SK-N-SH (cell line): Measurements from ENCODE around the gene MB21D2. TPM values are rescaled to one million over a fixed set of nuclear protein-coding genes. Genes with fewer than 3 reads are reported as not detected.
A peak's percentile ranks its signal among the peaks of the same experiment; 100 is the strongest.
"Not testable (repeated sequence)": the region's sequence is repeated elsewhere in the genome, so short reads cannot be mapped to it uniquely, and the experiment has no call there.

ENCODE experiments used
- CTCF ChIA-PET: fragments of 300-600, 350-600 bp; formaldehyde crosslinking; extraction: SDS; loops from one replicate; lab custom pipeline; 2021; lab: Yijun Ruan, JAX
- POLR2A ChIA-PET: fragments of 350-600 bp; sonication (Branson Sonifier 250); formaldehyde crosslinking; extraction: SDS; loops from one replicate; lab custom pipeline; 2020; ENCODE audit warnings: antibody characterized with exemption, inconsistent platforms; lab: Yijun Ruan, JAX
- DNase-seq: peaks from one replicate; pipeline ENCODE4 v3.0.0; 2012
- H2AFZ ChIP-seq: fragments of 200-600 bp; sonication (generic); 2 replicates; pipeline ENCODE4 v1.8.1; 2016; ENCODE audit warnings: antibody characterized with exemption, mild to moderate bottlenecking, low read depth
- H3F3A ChIP-seq: fragments of 200-600 bp; sonication (generic); replicated peaks from 2 replicates; pipeline ENCODE3; 2016; ENCODE audit warnings: antibody characterized with exemption, mild to moderate bottlenecking; ENCODE audit not compliant: insufficient read depth
- H3K27ac ChIP-seq, 2 experiments: fragments of 200-500 bp in 1 of 2; fragments of 200-600 bp in 1 of 2; sonication (Bioruptor generic) in 1 of 2; sonication (generic), shearing (Covaris generic) in 1 of 2; 2 replicates each; pipeline versions ENCODE4 v1.5.1 to v1.6.1; 2014 to 2016; ENCODE audit warnings: low read depth in 2 of 2, inconsistent platforms in 1 of 2, low read length in 1 of 2, mild to moderate bottlenecking in 1 of 2, mixed read lengths in 1 of 2
- H3K27me3 ChIP-seq: fragments of 200-600 bp; sonication (generic), shearing (Covaris generic); 2 replicates; pipeline ENCODE4 v1.6.1; 2016; ENCODE audit warnings: mixed run types; ENCODE audit not compliant: insufficient read depth
- H3K36me3 ChIP-seq, 2 experiments: fragments of 200-500 bp in 1 of 2; fragments of 200-600 bp in 1 of 2; sonication (Bioruptor generic) in 1 of 2; sonication (generic) in 1 of 2; replicated peaks in 1 of 2; 2 replicates each; pipeline versions ENCODE3 to v1.5.1; 2014 to 2016; ENCODE audit warnings: low read length in 1 of 2, mild to moderate bottlenecking in 1 of 2; ENCODE audit not compliant: insufficient read depth in 2 of 2, control insufficient read depth in 1 of 2
- H3K4me1 ChIP-seq, 2 experiments: fragments of 200-500 bp in 1 of 2; fragments of 200-600 bp in 1 of 2; sonication (Bioruptor generic) in 1 of 2; sonication (generic), shearing (Covaris generic) in 1 of 2; 2 replicates each; pipeline versions ENCODE4 v1.5.1 to v1.6.1; 2014 to 2016; ENCODE audit warnings: low read depth in 1 of 2, low read length in 1 of 2, mixed run types in 1 of 2; ENCODE audit not compliant: insufficient read depth in 2 of 2, control insufficient read depth in 1 of 2
- H3K4me2 ChIP-seq: fragments of 200-600 bp; sonication (generic), shearing (Covaris generic); 2 replicates; pipeline ENCODE4 v1.6.1; 2017; ENCODE audit warnings: mixed run types
- H3K4me3 ChIP-seq, 2 experiments: fragments of 200-500 bp in 1 of 2; fragments of 200-600 bp in 1 of 2; sonication (Bioruptor generic) in 1 of 2; sonication (generic), shearing (Covaris generic) in 1 of 2; 2 replicates each; pipeline versions ENCODE4 v1.5.1 to v1.8.1; 2014 to 2016; ENCODE audit warnings: low read depth in 2 of 2, inconsistent platforms in 1 of 2, low read length in 1 of 2, mild to moderate bottlenecking in 1 of 2, mixed read lengths in 1 of 2, moderate library complexity in 1 of 2
- H3K79me2 ChIP-seq: fragments of 200-600 bp; sonication (generic); 2 replicates; pipeline ENCODE4 v1.8.1; 2017; ENCODE audit warnings: mild to moderate bottlenecking; ENCODE audit not compliant: insufficient read depth
- H3K9ac ChIP-seq: fragments of 200-600 bp; sonication (generic); 2 replicates; pipeline ENCODE4 v1.6.1; 2017; ENCODE audit warnings: mixed run types
- H3K9me2 ChIP-seq: fragments of 200-600 bp; sonication (generic); 2 replicates; pipeline ENCODE4 v1.6.1; 2017; ENCODE audit warnings: mixed run types
- H3K9me3 ChIP-seq: fragments of 200-600 bp; sonication (generic); 2 replicates; pipeline ENCODE4 v1.6.1; 2017; ENCODE audit warnings: mixed run types, mild to moderate bottlenecking, moderate library complexity
- H4K20me1 ChIP-seq: fragments of 200-600 bp; sonication (generic); 2 replicates; pipeline ENCODE4 v1.6.1; 2017; ENCODE audit warnings: mild to moderate bottlenecking, mixed run types; ENCODE audit not compliant: insufficient read depth
- CHD2 ChIP-seq: fragments of 150-350 bp; IDR thresholded peaks from 2 replicates; pipeline ENCODE4 v1.6.1; 2018; ENCODE audit warnings: low read length; ENCODE audit not compliant: partially characterized antibody
- ELF1 ChIP-seq: IDR thresholded peaks from 2 replicates; pipeline ENCODE4 v1.4.0; 2012
- EP300 ChIP-seq, 2 experiments: IDR thresholded peaks; 2 replicates each; pipeline versions ENCODE4 v1.4.0 to v1.6.1; 2012; ENCODE audit warnings: borderline replicate concordance in 1 of 2, low read depth in 1 of 2, low read length in 1 of 2
- FOXJ3 ChIP-seq: sonication (generic); formaldehyde crosslinking; IDR thresholded peaks from 2 replicates; pipeline ENCODE4 v1.5.1; 2020; ENCODE audit warnings: mild to moderate bottlenecking, missing genetic modification reagents
- FOXM1 ChIP-seq: IDR thresholded peaks from 2 replicates; pipeline ENCODE4 v1.4.0; 2012; ENCODE audit warnings: low read depth, mild to moderate bottlenecking
- GATA2 ChIP-seq: sonication (generic); formaldehyde crosslinking; IDR thresholded peaks from 2 replicates; pipeline ENCODE4 v1.5.0; 2020; ENCODE audit warnings: mild to moderate bottlenecking, missing genetic modification reagents
- NFIC ChIP-seq: IDR thresholded peaks from 2 replicates; pipeline ENCODE4 v1.4.0; 2012; ENCODE audit warnings: borderline replicate concordance
- NRF1 ChIP-seq: IDR thresholded peaks from 2 replicates; pipeline ENCODE4 v1.6.1; 2012; ENCODE audit warnings: low read depth, mild to moderate bottlenecking, low read length
- RAD21 ChIP-seq: IDR thresholded peaks from 2 replicates; pipeline ENCODE4 v1.6.1; 2012; ENCODE audit warnings: mild to moderate bottlenecking, low read length
- RFX5 ChIP-seq: IDR thresholded peaks from 2 replicates; pipeline ENCODE4 v1.6.1; 2012; ENCODE audit warnings: mild to moderate bottlenecking, improper control_type of control experiment, low read length
- SMC3 ChIP-seq: IDR thresholded peaks from 2 replicates; pipeline ENCODE4 v1.6.1; 2012; ENCODE audit warnings: low read depth, low read length, improper control_type of control experiment
- TAF1 ChIP-seq: IDR thresholded peaks from 2 replicates; pipeline ENCODE4 v1.6.1; 2012; ENCODE audit warnings: low read depth, mild to moderate bottlenecking, low read length, moderate library complexity, borderline replicate concordance
- TCF12 ChIP-seq: IDR thresholded peaks from 2 replicates; pipeline ENCODE4 v1.4.0; 2012
- TEAD4 ChIP-seq: IDR thresholded peaks from 2 replicates; pipeline ENCODE4 v1.4.0; 2012; ENCODE audit warnings: mild to moderate bottlenecking, borderline replicate concordance; ENCODE audit not compliant: insufficient read depth
- YY1 ChIP-seq: IDR thresholded peaks from 2 replicates; pipeline ENCODE4 v1.4.0; 2012; ENCODE audit warnings: low read depth, mild to moderate bottlenecking
- WGBS: methylation state at CpG from one replicate; pipeline ENCODE4 v1.1.6; 2017; ENCODE audit warnings: low lambda C conversion rate; 5-methylcytosine and 5-hydroxymethylcytosine counted together
- polyA plus RNA-seq, 3 experiments: library from polyadenylated mRNA; depleted of rRNA; stranded (reverse); fragments of >200 nt; gene quantifications; 2 replicates each; pipeline ENCODE4 v1.2.3, GENCODE V29; 2012
- TF ChIP-seq, protein P1 (sequence below): fragments of 150-350 bp; IDR thresholded peaks from 2 replicates; pipeline ENCODE4 v1.6.1; 2017; ENCODE audit warnings: antibody characterized with exemption, low read length, low read depth, borderline replicate concordance
- TF ChIP-seq, protein P2 (sequence below): fragments of 200-600 bp; sonication (generic); IDR thresholded peaks from 2 replicates; pipeline ENCODE4 v1.6.1; 2017; ENCODE audit warnings: antibody characterized with exemption, mild to moderate bottlenecking, moderate library complexity
- TF ChIP-seq, protein P3 (sequence below): fragments of 150-350 bp; IDR thresholded peaks from 2 replicates; pipeline ENCODE4 v1.6.1; 2016; ENCODE audit warnings: mild to moderate bottlenecking, low read depth, low read length
- TF ChIP-seq, protein P4 (sequence below): IDR thresholded peaks from 2 replicates; pipeline ENCODE4; 2012
- TF ChIP-seq, protein P5 (sequence below): IDR thresholded peaks from 2 replicates; pipeline ENCODE4 v1.4.0; 2012; ENCODE audit warnings: low read depth
- TF ChIP-seq, protein P6 (sequence below): IDR thresholded peaks from 2 replicates; pipeline ENCODE4 v1.4.0; 2012; ENCODE audit warnings: low read depth, borderline replicate concordance

Gene MB21D2
- polyA plus RNA-seq, 1 of the 3 experiments (the other 2 are of a cell fraction), result 12.7 TPM

DNA sequence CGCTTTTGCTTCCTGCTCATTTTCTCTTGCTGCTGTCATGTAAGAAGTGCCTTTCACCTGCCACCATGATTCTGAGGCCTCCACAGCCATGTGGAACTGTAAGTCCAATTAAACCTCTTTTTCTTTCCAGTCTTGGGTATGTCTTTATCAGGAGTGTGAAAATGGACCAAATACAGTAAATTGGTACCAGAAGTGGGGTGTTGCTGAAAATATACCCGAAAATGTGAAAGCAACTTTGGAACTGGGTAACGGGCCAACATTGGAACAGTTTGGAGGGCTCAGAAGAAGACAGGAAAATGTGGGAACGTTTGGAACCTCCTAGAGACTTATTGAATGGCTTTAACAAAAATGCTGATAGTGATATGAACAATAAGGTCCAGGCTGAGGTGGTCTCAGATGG is 143.3 kb downstream of the MB21D2 start:
- CTCF ChIA-PET, H3F3A ChIP-seq, DNase-seq, H3K36me3 ChIP-seq, H3K4me1 ChIP-seq, H3K79me2 ChIP-seq, H3K4me2 ChIP-seq, POLR2A ChIA-PET, H3K9me3 ChIP-seq, H3K27ac ChIP-seq, H3K27me3 ChIP-seq, H2AFZ ChIP-seq, H3K4me3 ChIP-seq, H3K9me2 ChIP-seq, H4K20me1 ChIP-seq, H3K9ac ChIP-seq: not testable (repeated sequence)
- 8% methylated on average over 4 of the region's 4 CpGs for WGBS

DNA sequence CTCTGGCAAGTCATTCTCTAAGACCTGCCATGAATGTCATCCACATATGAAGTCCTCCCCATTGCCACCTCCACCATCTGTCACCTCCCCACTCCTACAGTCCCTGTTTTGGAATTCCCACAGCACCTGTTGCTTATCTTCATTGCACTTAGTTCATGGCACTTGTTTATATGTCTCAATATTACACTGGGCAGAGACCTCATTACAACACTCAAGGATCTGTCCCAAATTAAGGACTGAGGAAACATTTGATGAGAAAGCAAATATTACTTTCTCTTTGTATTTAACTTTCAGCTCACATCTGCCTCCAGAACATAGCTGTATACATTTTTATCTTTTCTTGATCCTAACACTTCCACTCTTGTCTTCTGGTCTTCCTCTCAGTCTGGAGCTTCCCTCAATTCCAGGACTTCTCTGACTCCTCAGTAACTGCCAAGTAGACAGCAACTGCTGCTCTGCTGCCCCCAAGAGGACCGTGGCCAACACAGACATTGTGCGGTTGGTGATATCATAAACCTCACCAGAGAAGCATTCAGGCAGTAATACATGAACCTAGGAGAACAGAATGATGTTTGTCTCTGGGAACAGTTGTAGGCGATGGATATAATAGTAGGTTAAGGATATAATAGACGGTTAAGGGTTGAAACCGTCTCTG is 145.3 kb downstream of the MB21D2 start:
- Histone ChIP-seq H4K20me1 (no peaks in the 10 kb centered on the region), H3K9me2 (no peaks in the 10 kb centered on the region), H3K9ac (no peak overlapping the region), H3K79me2 (no peaks in the 10 kb centered on the region), H2AFZ (no peak overlapping the region; the same call in 1 of the 2 replicates), H3K27ac (no peak overlapping the region), H3K9me3 (0 out of 2 replicates have a peak, but pooled peaks cover 5% of the 10 kb centered on the region), H3K4me1 (no peaks in the 10 kb centered on the region), H3K36me3 (no peaks in the 10 kb centered on the region), H3F3A (no peaks in the 10 kb centered on the region), H3K4me3 (no peak overlapping the region; a peak in 1 of 4 replicates), H3K27me3 (no peaks in the 10 kb centered on the region), H3K4me2 (no peak overlapping the region)
- WGBS, result 7% methylated on average over 5 of the region's 5 CpGs
- DNase-seq, result peak; percentile 25
- POLR2A ChIA-PET, result no interaction called here
- CTCF ChIA-PET, result interaction anchor here (1.0 kb wide), 1 partner anchor 15 kb away, joined by 3 read pairs; no protein-coding TSS in a partner anchor
- TF ChIP-seq, protein P1, sequence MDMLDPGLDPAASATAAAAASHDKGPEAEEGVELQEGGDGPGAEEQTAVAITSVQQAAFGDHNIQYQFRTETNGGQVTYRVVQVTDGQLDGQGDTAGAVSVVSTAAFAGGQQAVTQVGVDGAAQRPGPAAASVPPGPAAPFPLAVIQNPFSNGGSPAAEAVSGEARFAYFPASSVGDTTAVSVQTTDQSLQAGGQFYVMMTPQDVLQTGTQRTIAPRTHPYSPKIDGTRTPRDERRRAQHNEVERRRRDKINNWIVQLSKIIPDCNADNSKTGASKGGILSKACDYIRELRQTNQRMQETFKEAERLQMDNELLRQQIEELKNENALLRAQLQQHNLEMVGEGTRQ, result no peak
- no peak for TF ChIP-seq TEAD4
- TF ChIP-seq, protein P2, sequence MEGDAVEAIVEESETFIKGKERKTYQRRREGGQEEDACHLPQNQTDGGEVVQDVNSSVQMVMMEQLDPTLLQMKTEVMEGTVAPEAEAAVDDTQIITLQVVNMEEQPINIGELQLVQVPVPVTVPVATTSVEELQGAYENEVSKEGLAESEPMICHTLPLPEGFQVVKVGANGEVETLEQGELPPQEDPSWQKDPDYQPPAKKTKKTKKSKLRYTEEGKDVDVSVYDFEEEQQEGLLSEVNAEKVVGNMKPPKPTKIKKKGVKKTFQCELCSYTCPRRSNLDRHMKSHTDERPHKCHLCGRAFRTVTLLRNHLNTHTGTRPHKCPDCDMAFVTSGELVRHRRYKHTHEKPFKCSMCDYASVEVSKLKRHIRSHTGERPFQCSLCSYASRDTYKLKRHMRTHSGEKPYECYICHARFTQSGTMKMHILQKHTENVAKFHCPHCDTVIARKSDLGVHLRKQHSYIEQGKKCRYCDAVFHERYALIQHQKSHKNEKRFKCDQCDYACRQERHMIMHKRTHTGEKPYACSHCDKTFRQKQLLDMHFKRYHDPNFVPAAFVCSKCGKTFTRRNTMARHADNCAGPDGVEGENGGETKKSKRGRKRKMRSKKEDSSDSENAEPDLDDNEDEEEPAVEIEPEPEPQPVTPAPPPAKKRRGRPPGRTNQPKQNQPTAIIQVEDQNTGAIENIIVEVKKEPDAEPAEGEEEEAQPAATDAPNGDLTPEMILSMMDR, result peak; percentile 52
- no peak for TF ChIP-seq FOXJ3 (CRISPR knock-in tag)
- TF ChIP-seq, protein P3, sequence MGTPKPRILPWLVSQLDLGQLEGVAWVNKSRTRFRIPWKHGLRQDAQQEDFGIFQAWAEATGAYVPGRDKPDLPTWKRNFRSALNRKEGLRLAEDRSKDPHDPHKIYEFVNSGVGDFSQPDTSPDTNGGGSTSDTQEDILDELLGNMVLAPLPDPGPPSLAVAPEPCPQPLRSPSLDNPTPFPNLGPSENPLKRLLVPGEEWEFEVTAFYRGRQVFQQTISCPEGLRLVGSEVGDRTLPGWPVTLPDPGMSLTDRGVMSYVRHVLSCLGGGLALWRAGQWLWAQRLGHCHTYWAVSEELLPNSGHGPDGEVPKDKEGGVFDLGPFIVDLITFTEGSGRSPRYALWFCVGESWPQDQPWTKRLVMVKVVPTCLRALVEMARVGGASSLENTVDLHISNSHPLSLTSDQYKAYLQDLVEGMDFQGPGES, result no peak
- no peak for TF ChIP-seq TCF12
- TF ChIP-seq EP300 (IDR thresholded peaks at IDR 0.05; ENCODE audit: borderline replicate concordance in 1 of 2, low read depth in 1 of 2, low read length in 1 of 2), result no peak
- TF ChIP-seq, protein P4, sequence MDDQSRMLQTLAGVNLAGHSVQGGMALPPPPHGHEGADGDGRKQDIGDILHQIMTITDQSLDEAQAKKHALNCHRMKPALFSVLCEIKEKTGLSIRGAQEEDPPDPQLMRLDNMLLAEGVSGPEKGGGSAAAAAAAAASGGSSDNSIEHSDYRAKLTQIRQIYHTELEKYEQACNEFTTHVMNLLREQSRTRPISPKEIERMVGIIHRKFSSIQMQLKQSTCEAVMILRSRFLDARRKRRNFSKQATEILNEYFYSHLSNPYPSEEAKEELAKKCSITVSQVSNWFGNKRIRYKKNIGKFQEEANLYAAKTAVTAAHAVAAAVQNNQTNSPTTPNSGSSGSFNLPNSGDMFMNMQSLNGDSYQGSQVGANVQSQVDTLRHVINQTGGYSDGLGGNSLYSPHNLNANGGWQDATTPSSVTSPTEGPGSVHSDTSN, result no peak
- TF ChIP-seq YY1, result no peak
- TF ChIP-seq TAF1, result no peak
- peak; percentile 39; the same call in 1 of the 2 replicates for TF ChIP-seq SMC3
- no peak for TF ChIP-seq RFX5
- TF ChIP-seq, protein P5, sequence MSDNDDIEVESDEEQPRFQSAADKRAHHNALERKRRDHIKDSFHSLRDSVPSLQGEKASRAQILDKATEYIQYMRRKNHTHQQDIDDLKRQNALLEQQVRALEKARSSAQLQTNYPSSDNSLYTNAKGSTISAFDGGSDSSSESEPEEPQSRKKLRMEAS, result no peak
- TF ChIP-seq, protein P6, sequence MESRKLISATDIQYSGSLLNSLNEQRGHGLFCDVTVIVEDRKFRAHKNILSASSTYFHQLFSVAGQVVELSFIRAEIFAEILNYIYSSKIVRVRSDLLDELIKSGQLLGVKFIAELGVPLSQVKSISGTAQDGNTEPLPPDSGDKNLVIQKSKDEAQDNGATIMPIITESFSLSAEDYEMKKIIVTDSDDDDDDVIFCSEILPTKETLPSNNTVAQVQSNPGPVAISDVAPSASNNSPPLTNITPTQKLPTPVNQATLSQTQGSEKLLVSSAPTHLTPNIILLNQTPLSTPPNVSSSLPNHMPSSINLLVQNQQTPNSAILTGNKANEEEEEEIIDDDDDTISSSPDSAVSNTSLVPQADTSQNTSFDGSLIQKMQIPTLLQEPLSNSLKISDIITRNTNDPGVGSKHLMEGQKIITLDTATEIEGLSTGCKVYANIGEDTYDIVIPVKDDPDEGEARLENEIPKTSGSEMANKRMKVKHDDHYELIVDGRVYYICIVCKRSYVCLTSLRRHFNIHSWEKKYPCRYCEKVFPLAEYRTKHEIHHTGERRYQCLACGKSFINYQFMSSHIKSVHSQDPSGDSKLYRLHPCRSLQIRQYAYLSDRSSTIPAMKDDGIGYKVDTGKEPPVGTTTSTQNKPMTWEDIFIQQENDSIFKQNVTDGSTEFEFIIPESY, result no peak
- peak; percentile 53 for TF ChIP-seq RAD21
- no peak for TF ChIP-seq GATA2 (CRISPR knock-in tag)
- TF ChIP-seq ELF1, result no peak
- TF ChIP-seq NFIC, result no peak
- no peak for TF ChIP-seq FOXM1
- TF ChIP-seq CHD2, result no peak
- no peak for TF ChIP-seq NRF1
